Fibroblast of lung (primary cell): ENCODE measurements around the gene S100Z. TPM values are rescaled to one million over a fixed set of nuclear protein-coding genes. Genes with fewer than 3 reads are reported as not detected.

Experiments used
- DNase-seq, 2 donors: peaks; one replicate each; pipeline versions ENCODE4 v3.0.0 to v3.0.0-alpha.2; 2010; ENCODE audit warnings: low read depth in 2 of 2
- H2AFZ ChIP-seq: 2 replicates; pipeline ENCODE4 v1.5.1; 2012; ENCODE audit warnings: low read length, control low read depth, inconsistent platforms
- H3K27ac ChIP-seq: 2 replicates; pipeline ENCODE4 v1.5.1; 2011; ENCODE audit warnings: low read length, control low read depth; ENCODE audit not compliant: insufficient read depth
- H3K27me3 ChIP-seq: 2 replicates; pipeline ENCODE4 v1.5.1; 2011; ENCODE audit warnings: mild to moderate bottlenecking, low read length; ENCODE audit not compliant: control insufficient read depth, insufficient read depth
- H3K36me3 ChIP-seq: 2 replicates; pipeline ENCODE4 v1.5.1; 2011; ENCODE audit warnings: low read length; ENCODE audit not compliant: control insufficient read depth, insufficient read depth
- H3K4me1 ChIP-seq: 2 replicates; pipeline ENCODE4 v1.5.1; 2011; ENCODE audit warnings: low read length; ENCODE audit not compliant: control insufficient read depth, insufficient read depth; ENCODE audit errors: extremely low read depth
- H3K4me2 ChIP-seq: 2 replicates; pipeline ENCODE4 v1.5.1; 2011; ENCODE audit warnings: low read length, control low read depth; ENCODE audit not compliant: insufficient read depth; ENCODE audit errors: extremely low read depth
- H3K4me3 ChIP-seq, 4 experiments: fragments of 200-600 bp in 1 of 4; sonication (generic) in 1 of 4; replicated peaks in 1 of 4; 2 replicates each; pipeline ENCODE4 v1.5.1; 2011 to 2016; ENCODE audit warnings: low read length in 4 of 4, low read depth in 3 of 4, mild to moderate bottlenecking in 3 of 4, control low read depth in 2 of 4, inconsistent platforms in 1 of 4, mixed read lengths in 1 of 4; ENCODE audit not compliant: insufficient read depth in 1 of 4; ENCODE audit errors: control extremely low read depth in 1 of 4
- H3K79me2 ChIP-seq: 2 replicates; pipeline ENCODE4 v1.5.1; 2012; ENCODE audit warnings: mild to moderate bottlenecking, low read length, inconsistent platforms; ENCODE audit not compliant: control insufficient read depth, insufficient read depth
- H3K9ac ChIP-seq: 2 replicates; pipeline ENCODE4 v1.5.1; 2011; ENCODE audit warnings: mild to moderate bottlenecking, low read length, control low read depth; ENCODE audit not compliant: insufficient read depth
- H3K9me3 ChIP-seq: 2 replicates; pipeline ENCODE4 v1.5.1; 2012; ENCODE audit warnings: low read depth, low read length; ENCODE audit not compliant: control insufficient read depth, insufficient read depth
- H4K20me1 ChIP-seq: 2 replicates; pipeline ENCODE4 v1.5.1; 2011; ENCODE audit warnings: low read length; ENCODE audit not compliant: control insufficient read depth, insufficient read depth; ENCODE audit errors: extremely low read depth
- EZH2 ChIP-seq: IDR thresholded peaks from 2 replicates; pipeline ENCODE4 v1.5.1; 2012; ENCODE audit warnings: low read length, control low read depth, mild to moderate bottlenecking; ENCODE audit errors: missing control alignments
- polyA plus RNA-seq, 2 donors: library from polyadenylated mRNA; depleted of rRNA in 1 of 2; stranded (reverse) in 1 of 2; unstranded in 1 of 2; fragments of >200 nt; gene quantifications; 2 replicates each; pipeline ENCODE4 v1.2.1, GENCODE V29; 2011 to 2012; ENCODE audit warnings: missing spikeins in 1 of 2
- total RNA-seq: library from RNA; depleted of rRNA; stranded (reverse); fragments of >200 nt; gene quantifications from 2 replicates; pipeline ENCODE4 v1.2.1, GENCODE V29; 2014
- TF ChIP-seq, protein P1 (sequence below), 2 donors: IDR thresholded peaks in 1 of 2; conservative IDR thresholded peaks in 1 of 2; 1 replicate in 1 of 2; 2 replicates in 1 of 2; pipeline ENCODE4 v1.5.1; 2011 to 2012; ENCODE audit warnings: low read length in 2 of 2, control low read depth in 1 of 2, inconsistent platforms in 1 of 2, low read depth in 1 of 2, mild to moderate bottlenecking in 1 of 2

Gene S100Z
- total and polyA plus RNA-seq, 2 donors (not counting 1 experiment from before 2014, with no cell fraction given): not detected

- Histone ChIP-seq H3K27me3 (no peaks in the 10 kb centered on the region), H3K27ac (no peak overlapping the region)
These were observed 3.9 kb upstream of the S100Z start for GRCh38 chr5:76845890-76846289.

DNA sequence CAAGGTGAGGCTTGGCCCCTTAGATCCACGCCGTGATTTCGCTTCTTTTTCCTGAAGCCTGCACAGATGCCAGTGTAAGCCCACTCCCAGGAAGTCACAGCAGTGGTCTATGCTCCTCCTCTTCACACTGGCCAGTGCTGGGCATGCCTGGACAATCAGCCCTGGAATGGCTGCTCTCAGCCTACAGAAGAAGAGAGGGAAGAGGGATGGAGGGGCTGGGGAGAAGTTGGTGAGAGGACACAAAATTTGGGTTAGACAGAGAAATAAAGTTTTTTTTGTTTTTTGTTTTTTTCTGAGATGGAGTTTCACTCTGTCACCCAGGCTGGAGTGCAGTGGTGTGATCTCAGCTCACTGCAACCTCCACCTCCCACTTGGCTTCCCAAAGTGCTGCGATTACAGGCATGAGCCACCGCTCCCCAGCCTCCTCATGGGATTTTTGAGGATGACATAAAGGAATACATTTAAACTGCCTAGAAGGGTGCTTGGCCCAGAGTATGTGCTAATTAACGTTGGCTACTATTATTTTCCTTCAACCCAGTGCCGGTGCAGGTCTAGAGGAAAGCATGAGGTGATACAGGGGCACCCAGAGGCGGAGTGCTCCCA, 830 bp downstream of the S100Z start:
- Histone ChIP-seq H3K9me3 (no peaks in the 10 kb centered on the region), H3K27me3 (no peaks in the 10 kb centered on the region), H3K27ac (no peak overlapping the region), H3K36me3 (no peaks in the 10 kb centered on the region), H2AFZ (no peak overlapping the region), H3K9ac (no peak overlapping the region), H3K4me2 (no peak overlapping the region), H4K20me1 (no peaks in the 10 kb centered on the region), H3K79me2 (no peaks in the 10 kb centered on the region), H3K4me3 (no peak overlapping the region), H3K4me1 (no peaks in the 10 kb centered on the region)
- no peak for DNase-seq
- TF ChIP-seq EZH2: no peak
- TF ChIP-seq, protein P1, sequence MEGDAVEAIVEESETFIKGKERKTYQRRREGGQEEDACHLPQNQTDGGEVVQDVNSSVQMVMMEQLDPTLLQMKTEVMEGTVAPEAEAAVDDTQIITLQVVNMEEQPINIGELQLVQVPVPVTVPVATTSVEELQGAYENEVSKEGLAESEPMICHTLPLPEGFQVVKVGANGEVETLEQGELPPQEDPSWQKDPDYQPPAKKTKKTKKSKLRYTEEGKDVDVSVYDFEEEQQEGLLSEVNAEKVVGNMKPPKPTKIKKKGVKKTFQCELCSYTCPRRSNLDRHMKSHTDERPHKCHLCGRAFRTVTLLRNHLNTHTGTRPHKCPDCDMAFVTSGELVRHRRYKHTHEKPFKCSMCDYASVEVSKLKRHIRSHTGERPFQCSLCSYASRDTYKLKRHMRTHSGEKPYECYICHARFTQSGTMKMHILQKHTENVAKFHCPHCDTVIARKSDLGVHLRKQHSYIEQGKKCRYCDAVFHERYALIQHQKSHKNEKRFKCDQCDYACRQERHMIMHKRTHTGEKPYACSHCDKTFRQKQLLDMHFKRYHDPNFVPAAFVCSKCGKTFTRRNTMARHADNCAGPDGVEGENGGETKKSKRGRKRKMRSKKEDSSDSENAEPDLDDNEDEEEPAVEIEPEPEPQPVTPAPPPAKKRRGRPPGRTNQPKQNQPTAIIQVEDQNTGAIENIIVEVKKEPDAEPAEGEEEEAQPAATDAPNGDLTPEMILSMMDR (conservative IDR thresholded peaks at IDR 0.05 in 1 of 2, IDR thresholded peaks at IDR 0.05 in 1 of 2; ENCODE audit: low read depth in 1 of 2, low read length in 2 of 2): no peak

More at GRCh38 chr5:76845890-76846289, 3.9 kb upstream of the S100Z start:
- H3K4me1 ChIP-seq: no peaks in the 10 kb centered on the region
- H3K4me2 ChIP-seq: no peak overlapping the region
- no peak overlapping the region for H2AFZ ChIP-seq
- no peaks in the 10 kb centered on the region for H3K9me3 ChIP-seq
- no peaks in the 10 kb centered on the region for H3K36me3 ChIP-seq
- H4K20me1 ChIP-seq: no peaks in the 10 kb centered on the region
- no peaks in the 10 kb centered on the region for H3K79me2 ChIP-seq
- TF ChIP-seq, protein P1 (conservative IDR thresholded peaks at IDR 0.05 in 1 of 2, IDR thresholded peaks at IDR 0.05 in 1 of 2; ENCODE audit: low read depth in 1 of 2, low read length in 2 of 2): no peak
- no peak for TF ChIP-seq EZH2
- DNase-seq: no peak
- no peak overlapping the region for H3K4me3 ChIP-seq
- no peak overlapping the region for H3K9ac ChIP-seq

- Histone ChIP-seq H3K4me3 (no peak overlapping the region), H3K79me2 (no peaks in the 10 kb centered on the region), H2AFZ (no peak overlapping the region), H3K9me3 (no peaks in the 10 kb centered on the region), H3K4me1 (no peaks in the 10 kb centered on the region), H3K27ac (no peak overlapping the region), H3K4me2 (no peak overlapping the region), H4K20me1 (no peaks in the 10 kb centered on the region), H3K36me3 (no peaks in the 10 kb centered on the region), H3K27me3 (no peaks in the 10 kb centered on the region), H3K9ac (no peak overlapping the region)
- TF ChIP-seq, protein P1 (conservative IDR thresholded peaks at IDR 0.05 in 1 of 2, IDR thresholded peaks at IDR 0.05 in 1 of 2; ENCODE audit: low read depth in 1 of 2, low read length in 2 of 2): no peak
- no peak for TF ChIP-seq EZH2
- DNase-seq: no peak
These were observed 2.0 kb downstream of the S100Z start for GRCh38 chr5:76851728-76852369.
